Caco-2 (cell line): Measurements from ENCODE around the gene ZBBX. TPM values are rescaled to one million over a fixed set of nuclear protein-coding genes. Genes with fewer than 3 reads are reported as not detected.
A peak's percentile ranks its signal among the peaks of the same experiment; 100 is the strongest.

ENCODE experiments used
- BruUV-seq: library from RNA; stranded (reverse); fragments of 400-500 nt; replicated peaks from 2 replicates; lab custom pipeline; 2021; lab: Mats Ljungman, UMichigan
- CTCF ChIA-PET: fragments of 300-600 bp; sonication (Branson Sonifier 250); formaldehyde crosslinking; loops from one replicate; lab custom pipeline; 2022; ENCODE audit warnings: antibody characterized with exemption; lab: Charles Lee
- POLR2A ChIA-PET: fragments of 300-600 bp; sonication (Branson Sonifier 250); formaldehyde crosslinking; loops from one replicate; lab custom pipeline; 2022; ENCODE audit warnings: antibody characterized with exemption; lab: Charles Lee
- DNase-seq, 2 experiments: peaks; one replicate each; pipeline versions ENCODE4 v3.0.0 to v3.0.0-alpha.2; 2020 to 2022
- H3K27me3 ChIP-seq: replicated peaks from 2 replicates; pipeline ENCODE4 v1.6.0; 2011; ENCODE audit warnings: low read length; ENCODE audit not compliant: control insufficient read depth, insufficient read depth
- H3K36me3 ChIP-seq: 2 replicates; pipeline ENCODE4 v1.5.1; 2011; ENCODE audit warnings: low read length; ENCODE audit not compliant: control insufficient read depth, insufficient read depth
- H3K4me1 ChIP-seq: fragments of 250-450 bp; sonication (Bioruptor Pico); 2 replicates; pipeline ENCODE4 v1.5.1; 2020; ENCODE audit warnings: mild to moderate bottlenecking
- H3K4me3 ChIP-seq: 2 replicates; pipeline ENCODE4 v1.5.1; 2011; ENCODE audit warnings: low read depth, mild to moderate bottlenecking, control low read depth, low read length
- H3K9me3 ChIP-seq: fragments of 250-450 bp; sonication (Bioruptor Pico); 2 replicates; pipeline ENCODE4 v1.5.1; 2020; ENCODE audit warnings: mild to moderate bottlenecking, moderate library complexity
- H3K27ac Mint-ChIP-seq: one replicate; pipeline ENCODE4 v1.8.0; 2022; ENCODE audit warnings: mixed read lengths; ENCODE audit not compliant: unreplicated experiment
- H3K27me3 Mint-ChIP-seq: one replicate; pipeline ENCODE4 v1.8.0; 2022; ENCODE audit warnings: mixed read lengths; ENCODE audit not compliant: insufficient read depth, unreplicated experiment
- H3K36me3 Mint-ChIP-seq: one replicate; pipeline ENCODE4 v1.8.0; 2022; ENCODE audit warnings: mild to moderate bottlenecking, mixed read lengths; ENCODE audit not compliant: insufficient read depth, unreplicated experiment
- H3K4me1 Mint-ChIP-seq: one replicate; pipeline ENCODE4 v1.8.0; 2022; ENCODE audit warnings: low read depth, mixed read lengths; ENCODE audit not compliant: unreplicated experiment
- H3K4me3 Mint-ChIP-seq: one replicate; pipeline ENCODE4 v1.8.0; 2022; ENCODE audit warnings: mild to moderate bottlenecking, moderate library complexity, mixed read lengths; ENCODE audit not compliant: unreplicated experiment
- H3K9me3 Mint-ChIP-seq: one replicate; pipeline ENCODE4 v1.8.0; 2022; ENCODE audit warnings: mixed read lengths; ENCODE audit not compliant: unreplicated experiment
- CTCF ChIP-seq, 2 experiments: fragments of 200-600 bp in 1 of 2; IDR thresholded peaks; 1 replicate in 1 of 2; 2 replicates in 1 of 2; pipeline versions ENCODE4 v1.5.1 to v1.8.0; 2011 to 2022; ENCODE audit warnings: antibody characterized with exemption in 1 of 2, control low read depth in 1 of 2, inconsistent platforms in 1 of 2, low read depth in 1 of 2, low read length in 1 of 2, mild to moderate bottlenecking in 1 of 2, moderate library complexity in 1 of 2; ENCODE audit not compliant: insufficient read depth in 1 of 2, severe bottlenecking in 1 of 2, unreplicated experiment in 1 of 2
- intact Hi-C: fragments of 100-400 bp; cut with micrococcal nuclease; formaldehyde crosslinking; loops from one replicate; pipeline ENCODE4 v1.10.0; 2022; ENCODE audit not compliant: unreplicated experiment
- total RNA-seq: library from RNA; stranded (reverse); gene quantifications from 2 replicates; pipeline ENCODE4 v1.2.3, GENCODE V29; 2022

ZBBX gene
- total RNA-seq, 1 experiment from 2014 or later = not detected

DNA sequence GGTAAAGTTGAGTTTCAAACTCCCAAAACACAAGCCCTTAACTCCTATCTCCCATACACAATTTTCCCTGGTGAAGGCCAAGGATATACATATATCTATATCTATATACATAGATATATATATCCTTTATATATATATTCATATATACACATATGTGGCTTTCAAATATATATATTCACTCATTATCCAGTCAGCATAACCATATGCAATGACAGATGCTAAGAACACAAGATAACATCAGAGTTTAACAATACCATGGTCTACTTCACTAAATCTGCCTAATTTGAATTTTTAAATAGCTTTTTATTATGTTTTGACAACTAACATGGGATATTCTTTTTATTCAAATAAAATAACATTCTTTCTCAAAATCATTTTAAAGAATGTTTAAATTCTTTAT lies 24.7 kb downstream of the ZBBX start:
- Histone ChIP-seq H3K36me3 (no peaks in the 10 kb centered on the region), H3K4me1 (no peaks in the 10 kb centered on the region), H3K27me3 (no peaks in the 10 kb centered on the region), H3K4me3 (no peak overlapping the region), H3K9me3 (no peaks in the 10 kb centered on the region)
- no peaks in the 10 kb centered on the region for H3K4me1 Mint-ChIP-seq
- no peak for DNase-seq
- no peak overlapping the region for H3K4me3 Mint-ChIP-seq
- no peaks in the 10 kb centered on the region for H3K9me3 Mint-ChIP-seq
- intact Hi-C loops = no loop called here
- H3K27ac Mint-ChIP-seq = no peak overlapping the region
- no TSS peak for BruUV-seq
- no peak for TF ChIP-seq CTCF (IDR thresholded peaks at IDR 0.05; ENCODE audit: insufficient read depth in 1 of 2, low read depth in 1 of 2, low read length in 1 of 2, severe bottlenecking in 1 of 2, unreplicated experiment in 1 of 2)
- H3K36me3 Mint-ChIP-seq = no peaks in the 10 kb centered on the region
- ChIA-PET CTCF (no interaction called here), POLR2A (no interaction called here)
- no peaks in the 10 kb centered on the region for H3K27me3 Mint-ChIP-seq

GRCh38 chr3:167354751-167355150 lies 25.3 kb downstream of the ZBBX start:
- intact Hi-C loops = loop anchor here (5.0 kb wide), 2 partner anchors 1342 to 1502 kb away; no protein-coding TSS in a partner anchor
- H3K4me3 ChIP-seq = no peak overlapping the region
- BruUV-seq = no TSS peak
- no peaks in the 10 kb centered on the region for H3K9me3 ChIP-seq
- H3K4me3 Mint-ChIP-seq = no peak overlapping the region
- H3K27ac Mint-ChIP-seq = no peak overlapping the region
- DNase-seq = no peak
- TF ChIP-seq CTCF (IDR thresholded peaks at IDR 0.05; ENCODE audit: insufficient read depth in 1 of 2, low read depth in 1 of 2, low read length in 1 of 2, severe bottlenecking in 1 of 2, unreplicated experiment in 1 of 2) = no peak
- CTCF ChIA-PET = no interaction called here
- H3K9me3 Mint-ChIP-seq = no peaks in the 10 kb centered on the region
- no peaks in the 10 kb centered on the region for H3K36me3 ChIP-seq
- no peaks in the 10 kb centered on the region for H3K36me3 Mint-ChIP-seq
- H3K27me3 Mint-ChIP-seq = no peaks in the 10 kb centered on the region
- POLR2A ChIA-PET = no interaction called here
- no peaks in the 10 kb centered on the region for H3K4me1 ChIP-seq
- no peaks in the 10 kb centered on the region for H3K27me3 ChIP-seq
- no peaks in the 10 kb centered on the region for H3K4me1 Mint-ChIP-seq

GRCh38 chr3:167350245-167350862 lies 29.7 kb downstream of the ZBBX start:
- Mint-ChIP-seq H3K9me3 (no peaks in the 10 kb centered on the region), H3K27me3 (peaks cover 5% of the 10 kb centered on the region), H3K4me1 (no peaks in the 10 kb centered on the region), H3K36me3 (no peaks in the 10 kb centered on the region), H3K27ac (no peak overlapping the region), H3K4me3 (no peak overlapping the region)
- Histone ChIP-seq H3K9me3 (no peaks in the 10 kb centered on the region), H3K36me3 (no peaks in the 10 kb centered on the region), H3K4me3 (no peak overlapping the region), H3K4me1 (no peaks in the 10 kb centered on the region), H3K27me3 (no peaks in the 10 kb centered on the region)
- DNase-seq = peak in 1 of 2 experiments; percentile 11
- ChIA-PET CTCF (no interaction called here), POLR2A (no interaction called here)
- peak; percentile 49 to 52 for TF ChIP-seq CTCF (IDR thresholded peaks at IDR 0.05; ENCODE audit: insufficient read depth in 1 of 2, low read depth in 1 of 2, low read length in 1 of 2, severe bottlenecking in 1 of 2, unreplicated experiment in 1 of 2)
- no TSS peak for BruUV-seq
- intact Hi-C loops = loop anchor here (1.0 to 5.0 kb wide), 3 partner anchors 248 to 1498 kb away; no protein-coding TSS in a partner anchor
